Epidermal melanocyte (primary cell): ENCODE results near the gene SIAH1.
"Not testable (repeated sequence)": the region's sequence is repeated elsewhere in the genome, so short reads cannot be mapped to it uniquely, and the experiment has no call there.

Experiments used
- DNase-seq: peaks from one replicate; pipeline ENCODE4 v3.0.0; 2011; ENCODE audit warnings: low spot score; ENCODE audit not compliant: insufficient read length

The SIAH1 gene

GRCh38 chr16:48366165-48367093, 18.8 kb downstream of the SIAH1 start:
- peak; percentile 21 for DNase-seq

- peak; percentile 54 for DNase-seq
These were observed 19.5 kb downstream of the SIAH1 start for GRCh38 chr16:48365601-48366164.

- DNase-seq, result no peak
These were observed 20.1 kb downstream of the SIAH1 start for GRCh38 chr16:48365025-48365600.

- no peak for DNase-seq
These were observed 23.6 kb downstream of the SIAH1 start for GRCh38 chr16:48361540-48362144.

GRCh38 chr16:48361012-48361411, 24.2 kb downstream of the SIAH1 start:
- no peak for DNase-seq

- no peak for DNase-seq
These were observed 25.2 kb downstream of the SIAH1 start for GRCh38 chr16:48359983-48360382.

DNA sequence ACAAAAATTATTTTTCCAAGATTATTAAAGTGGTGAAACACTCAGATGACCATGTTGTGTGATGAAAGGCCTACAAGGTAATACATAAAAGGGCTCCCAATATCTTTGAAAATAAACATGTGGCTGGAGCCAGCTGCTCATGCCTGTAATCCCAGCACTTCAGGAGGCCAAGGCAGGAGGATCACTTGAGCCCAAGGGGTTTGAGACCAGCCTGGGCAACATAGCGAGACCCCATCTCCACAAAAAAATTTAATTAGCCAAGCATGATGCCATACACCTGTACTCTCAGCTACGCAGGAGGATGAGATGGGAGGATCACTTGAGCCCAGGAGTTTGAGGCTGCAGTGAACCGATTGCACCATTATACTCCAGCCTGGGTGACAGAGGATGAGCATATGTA, 26.8 kb downstream of the SIAH1 start:
- no peak for DNase-seq

GRCh38 chr16:48356633-48357376, 28.4 kb downstream of the SIAH1 start:
- no peak for DNase-seq

- DNase-seq, result no peak
These were observed 30.0 kb downstream of the SIAH1 start for GRCh38 chr16:48354877-48355855.

GRCh38 chr16:48354385-48354784, 30.8 kb downstream of the SIAH1 start:
- DNase-seq, result not testable (repeated sequence)

DNA sequence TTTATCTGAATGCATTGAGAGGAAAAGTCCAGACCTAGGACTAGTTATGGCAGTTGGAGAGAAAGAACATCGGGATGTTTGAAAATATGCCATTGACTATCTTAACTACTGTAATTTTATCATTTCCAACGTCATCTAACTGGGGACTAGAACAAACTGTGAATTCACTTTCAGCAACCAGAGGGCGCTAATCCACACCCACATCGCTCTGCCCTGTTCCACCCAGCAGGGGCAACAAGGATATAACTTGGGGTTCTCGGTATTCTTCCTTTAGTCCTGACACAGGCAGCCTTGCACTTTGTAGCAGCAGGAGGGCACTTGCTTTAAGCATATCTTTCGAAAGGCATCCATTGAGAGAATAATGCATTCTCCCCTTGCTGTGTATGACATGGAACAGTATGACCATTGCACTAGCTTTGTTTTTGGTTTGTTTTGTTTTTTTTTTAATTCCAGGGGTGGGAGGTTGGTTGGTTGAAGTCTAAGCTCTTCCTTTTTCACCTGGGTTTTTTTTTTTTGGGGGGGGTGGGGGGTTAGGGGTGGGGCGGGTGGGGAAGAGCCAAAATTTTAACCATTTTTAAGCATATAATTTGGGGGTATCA, 31.5 kb downstream of the SIAH1 start:
- peak; percentile 59 for DNase-seq

DNA sequence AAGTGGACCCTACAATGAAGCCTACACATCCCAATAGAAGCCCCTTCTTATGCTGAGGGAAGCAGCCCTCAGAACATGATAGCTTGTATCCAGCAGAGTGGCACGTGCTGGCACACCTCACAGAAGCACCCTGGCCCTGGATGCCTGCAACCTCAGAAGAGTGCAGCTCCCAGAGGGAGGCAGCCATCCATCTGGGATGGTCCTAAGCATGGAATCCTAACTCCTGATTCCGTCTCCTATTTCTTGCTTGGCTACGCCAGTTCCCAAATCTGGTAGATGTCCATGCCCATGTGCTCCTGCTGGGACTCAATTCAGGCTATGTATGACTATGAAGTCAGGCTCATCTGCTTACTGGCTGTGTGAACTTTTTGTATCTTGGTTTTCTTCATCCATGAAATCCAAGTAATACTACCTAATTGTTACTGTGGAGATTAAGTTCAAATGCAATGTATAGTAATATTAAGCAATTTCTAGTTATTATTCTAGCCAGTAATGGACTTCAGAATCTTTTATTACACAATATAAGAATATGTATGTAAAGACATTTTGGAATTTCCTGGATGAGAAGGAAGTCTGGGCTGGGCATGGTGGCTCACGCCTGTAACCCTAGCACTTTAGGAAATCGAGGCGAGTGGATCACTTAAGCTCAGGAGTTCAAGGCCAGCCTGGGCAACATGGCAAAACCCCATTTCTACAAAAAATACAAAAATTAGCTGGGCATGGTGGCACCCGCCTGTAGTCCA, 32.4 kb downstream of the SIAH1 start:
- DNase-seq, result no peak

DNA sequence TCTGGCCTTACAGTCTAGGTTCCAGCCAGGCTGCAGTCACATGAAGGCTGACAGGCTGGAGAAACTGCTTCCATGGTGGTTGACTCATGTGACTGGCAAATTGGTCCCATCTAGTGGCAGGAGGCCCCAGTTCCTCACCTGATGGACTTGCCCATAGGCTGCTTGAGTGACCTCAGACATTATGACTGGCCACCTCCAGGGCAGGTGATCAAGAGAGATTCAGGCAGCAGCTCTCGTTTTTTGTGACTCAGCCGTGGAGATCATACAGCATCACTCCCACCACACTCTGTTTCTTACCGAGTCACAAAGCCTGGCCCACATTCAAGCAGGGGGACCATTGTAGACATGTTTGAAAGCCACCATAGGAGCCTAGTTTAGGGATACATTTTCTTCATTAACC, 34.5 kb downstream of the SIAH1 start:
- DNase-seq, result no peak

GRCh38 chr16:48347980-48348379, 37.2 kb downstream of the SIAH1 start:
- no peak for DNase-seq

- no peak for DNase-seq
These were observed 37.9 kb downstream of the SIAH1 start for GRCh38 chr16:48347191-48347865.

DNA sequence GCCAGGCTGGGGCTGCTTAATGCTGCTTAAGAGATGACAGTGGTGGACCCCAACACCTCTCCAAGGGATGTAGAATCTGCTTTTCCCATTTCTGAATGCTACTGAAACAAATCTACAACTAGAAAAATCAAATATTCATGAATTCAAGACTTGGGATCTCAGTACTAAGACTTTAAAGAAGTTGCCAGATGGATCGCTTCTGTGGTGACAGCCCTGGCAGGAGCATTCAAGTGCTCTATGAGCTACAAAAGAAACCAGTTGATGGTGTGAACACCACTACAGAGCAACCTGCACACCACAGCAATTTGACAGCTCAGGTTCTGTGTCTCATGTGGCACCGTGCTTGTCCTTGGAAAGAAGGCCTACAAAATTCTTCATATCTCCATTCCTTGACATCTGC, 42.6 kb downstream of the SIAH1 start:
- DNase-seq, result no peak

DNA sequence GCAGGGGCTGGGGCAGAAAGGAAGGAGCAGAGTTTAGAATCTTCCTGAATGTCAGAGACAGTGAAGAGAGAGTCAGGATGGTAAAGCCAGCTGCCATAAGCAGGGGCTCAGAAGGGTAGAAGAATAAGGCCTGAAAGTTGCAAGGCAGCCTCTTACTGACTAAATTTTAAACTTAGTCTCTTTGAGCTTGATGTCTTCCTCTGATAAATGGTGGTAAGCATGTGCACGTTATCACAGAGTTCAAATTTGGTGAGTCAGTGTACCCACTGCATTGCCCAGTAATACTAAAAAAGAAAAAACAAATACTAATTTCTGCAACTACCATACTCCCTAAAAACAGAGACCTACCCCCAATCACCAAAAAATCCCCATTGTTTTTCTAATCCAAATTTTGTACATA, 45.2 kb downstream of the SIAH1 start:
- DNase-seq, result no peak

DNA sequence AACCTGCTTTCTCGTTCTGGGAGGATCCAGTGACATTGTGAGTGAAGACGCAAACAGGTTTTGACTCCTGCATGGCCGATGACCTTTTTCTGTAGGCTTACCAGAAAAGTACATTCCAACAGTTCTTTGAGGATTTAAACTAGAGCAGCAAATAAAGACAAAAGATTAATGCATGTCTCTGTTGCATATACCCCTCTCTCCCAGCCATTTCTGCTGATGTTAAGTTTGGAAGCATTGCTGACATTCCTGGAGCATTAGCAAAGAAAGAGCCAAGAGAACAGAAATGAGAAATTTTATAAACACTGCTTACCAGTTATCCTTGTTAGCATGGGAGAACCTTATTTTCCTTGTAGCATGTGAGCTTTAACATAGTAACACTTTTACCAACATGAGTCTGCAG, 49.3 kb downstream of the SIAH1 start:
- DNase-seq, result no peak

GRCh38 chr16:48334325-48334724, 50.9 kb downstream of the SIAH1 start:
- no peak for DNase-seq
